Kidney (tissue), 11 donors: ENCODE measurements around the gene NUDT4B. TPM values are rescaled to one million over a fixed set of nuclear protein-coding genes. Genes with fewer than 3 reads are reported as not detected.
"Not testable (repeated sequence)": the region's sequence is repeated elsewhere in the genome, so short reads cannot be mapped to it uniquely, and the experiment has no call there.

Experiments
- DNase-seq, 5 donors: peaks; one replicate each; pipeline ENCODE4 v3.0.0-alpha.2; 2013 to 2020
- FAIRE-seq: peaks from 2 replicates; lab custom pipeline; 2012; peaks lifted over from hg19 to GRCh38; lab: Jason Lieb, UNC
- H3K27ac ChIP-seq, 2 donors: one replicate each; pipeline ENCODE4 v1.7.0; 2013; ENCODE audit warnings: low read depth in 2 of 2, low read length in 2 of 2, inconsistent platforms in 1 of 2
- H3K27me3 ChIP-seq: one replicate; pipeline ENCODE4 v1.7.1; 2013; ENCODE audit warnings: low read length, inconsistent platforms; ENCODE audit not compliant: control insufficient read depth, insufficient read depth
- H3K36me3 ChIP-seq, 3 donors: one replicate each; pipeline versions ENCODE4 v1.7.0 to v1.7.1; 2013; ENCODE audit warnings: low read length in 3 of 3, control low read depth in 1 of 3, inconsistent platforms in 1 of 3; ENCODE audit not compliant: insufficient read depth in 3 of 3, control insufficient read depth in 2 of 3
- H3K4me1 ChIP-seq, 3 donors: one replicate each; pipeline versions ENCODE4 v1.7.0 to v1.7.1; 2013; ENCODE audit warnings: low read length in 3 of 3, inconsistent platforms in 1 of 3, low read depth in 1 of 3; ENCODE audit not compliant: control insufficient read depth in 2 of 3, insufficient read depth in 2 of 3
- H3K4me3 ChIP-seq, 3 donors: one replicate each; pipeline versions ENCODE4 v1.7.0 to v1.8.1; 2013; ENCODE audit warnings: low read length in 3 of 3, control low read depth in 1 of 3, inconsistent platforms in 1 of 3
- H3K9ac ChIP-seq, 3 donors: one replicate each; pipeline versions ENCODE4 v1.7.0 to v1.7.1; 2013; ENCODE audit warnings: low read length in 3 of 3, control low read depth in 1 of 3, inconsistent platforms in 1 of 3
- H3K9me3 ChIP-seq, 3 donors: one replicate each; pipeline versions ENCODE4 v1.7.0 to v1.7.1; 2013; ENCODE audit warnings: low read length in 3 of 3, control low read depth in 1 of 3, inconsistent platforms in 1 of 3; ENCODE audit not compliant: control insufficient read depth in 2 of 3, insufficient read depth in 1 of 3
- intact Hi-C: fragments of 100-400 bp; cut with DNase I; formaldehyde crosslinking; loops from one replicate; pipeline ENCODE4 v1.11.1; 2022
- polyA plus RNA-seq: library from polyadenylated mRNA; stranded (reverse); fragments of 350-450 nt; fragmentation: Illumina TruSeq; extraction: RNeasy Lipid Tissue Mini Kit (QIAGEN cat#74804); gene quantifications from one replicate; pipeline ENCODE4 v1.2.3, GENCODE V29; 2014; ENCODE audit warnings: low read depth, low replicate concordance; ENCODE audit not compliant: insufficient read depth
- total RNA-seq: library from RNA; stranded (reverse); fragmentation: NEBNext Ultra II Directional; extraction: Animal tissue kit (Norgen Biotek cat#: 25700); gene quantifications from one replicate; pipeline ENCODE4 v1.2.1, GENCODE V29; 2021
- donor health status: control.
- donor health status: control.
- donor health status: DM: yes; HTN: yes; CAD: no.
- donor health status: Normal renal cell carcinoma (clear cell type).

The NUDT4B gene
- total and polyA plus RNA-seq, 2 donors from 2014 or later: not detected

- FAIRE-seq, H3K4me1 ChIP-seq, intact Hi-C loops, H3K27me3 ChIP-seq, H3K9me3 ChIP-seq, DNase-seq, H3K27ac ChIP-seq, H3K36me3 ChIP-seq, H3K9ac ChIP-seq, H3K4me3 ChIP-seq: not testable (repeated sequence)
These were observed 20.7 kb upstream of the NUDT4B start for GRCh38 chr1:148727862-148728261.

- FAIRE-seq, H3K4me3 ChIP-seq, H3K27me3 ChIP-seq, H3K4me1 ChIP-seq, intact Hi-C loops, DNase-seq, H3K36me3 ChIP-seq, H3K27ac ChIP-seq, H3K9ac ChIP-seq, H3K9me3 ChIP-seq: not testable (repeated sequence)
These were observed 19.4 kb upstream of the NUDT4B start for GRCh38 chr1:148729128-148729527.

- H3K27me3 ChIP-seq, H3K4me1 ChIP-seq, H3K4me3 ChIP-seq, H3K36me3 ChIP-seq, H3K9ac ChIP-seq, intact Hi-C loops, FAIRE-seq, H3K27ac ChIP-seq, DNase-seq, H3K9me3 ChIP-seq: not testable (repeated sequence)
These were observed 19.0 kb upstream of the NUDT4B start for GRCh38 chr1:148729541-148729940.

GRCh38 chr1:148732277-148732676 lies 16.3 kb upstream of the NUDT4B start:
- FAIRE-seq, H3K4me3 ChIP-seq, H3K36me3 ChIP-seq, H3K27ac ChIP-seq, H3K4me1 ChIP-seq, H3K9me3 ChIP-seq, DNase-seq, intact Hi-C loops, H3K9ac ChIP-seq, H3K27me3 ChIP-seq: not testable (repeated sequence)

- H3K27ac ChIP-seq, intact Hi-C loops, DNase-seq, H3K4me1 ChIP-seq, H3K27me3 ChIP-seq, H3K36me3 ChIP-seq, FAIRE-seq, H3K4me3 ChIP-seq, H3K9ac ChIP-seq, H3K9me3 ChIP-seq: not testable (repeated sequence)
These were observed 14.8 kb upstream of the NUDT4B start for GRCh38 chr1:148733585-148734310.

GRCh38 chr1:148734311-148734662 lies 14.3 kb upstream of the NUDT4B start:
- H3K4me1 ChIP-seq, DNase-seq, H3K9me3 ChIP-seq, H3K9ac ChIP-seq, H3K36me3 ChIP-seq, intact Hi-C loops, FAIRE-seq, H3K4me3 ChIP-seq, H3K27ac ChIP-seq, H3K27me3 ChIP-seq: not testable (repeated sequence)

GRCh38 chr1:148735538-148735937 lies 13.0 kb upstream of the NUDT4B start:
- FAIRE-seq, intact Hi-C loops, H3K27ac ChIP-seq, H3K4me1 ChIP-seq, DNase-seq, H3K27me3 ChIP-seq, H3K9ac ChIP-seq, H3K36me3 ChIP-seq, H3K4me3 ChIP-seq, H3K9me3 ChIP-seq: not testable (repeated sequence)

GRCh38 chr1:148738667-148739066 lies 9.9 kb upstream of the NUDT4B start:
- H3K9me3 ChIP-seq, H3K27me3 ChIP-seq, DNase-seq, H3K9ac ChIP-seq, H3K27ac ChIP-seq, H3K4me1 ChIP-seq, intact Hi-C loops, H3K4me3 ChIP-seq, FAIRE-seq, H3K36me3 ChIP-seq: not testable (repeated sequence)
